IPS-15b (cell line): Measurements from ENCODE around the gene AKR7A3.
A peak's percentile ranks its signal among the peaks of the same experiment; 100 is the strongest.
"Not testable (repeated sequence)": the region's sequence is repeated elsewhere in the genome, so short reads cannot be mapped to it uniquely, and the experiment has no call there.

Source experiments
- H3K27me3 ChIP-seq: one replicate; pipeline ENCODE4 v1.6.1; 2013; ENCODE audit warnings: low read length; ENCODE audit not compliant: control insufficient read depth, insufficient read depth
- H3K36me3 ChIP-seq: one replicate; pipeline ENCODE4 v1.6.1; 2013; ENCODE audit warnings: low read length; ENCODE audit not compliant: control insufficient read depth, insufficient read depth
- H3K4me1 ChIP-seq: one replicate; pipeline ENCODE4 v1.6.1; 2013; ENCODE audit warnings: mild to moderate bottlenecking, low read length; ENCODE audit not compliant: control insufficient read depth, insufficient read depth
- H3K4me3 ChIP-seq: one replicate; pipeline ENCODE4 v1.5.1; 2013; ENCODE audit warnings: low read depth, low read length
- H3K9ac ChIP-seq: one replicate; pipeline ENCODE4 v1.6.1; 2013; ENCODE audit warnings: low read depth, mild to moderate bottlenecking, low read length
- H3K9me3 ChIP-seq: one replicate; pipeline ENCODE4 v1.6.1; 2013; ENCODE audit warnings: mild to moderate bottlenecking, low read length; ENCODE audit not compliant: control insufficient read depth, insufficient read depth

Gene AKR7A3

DNA sequence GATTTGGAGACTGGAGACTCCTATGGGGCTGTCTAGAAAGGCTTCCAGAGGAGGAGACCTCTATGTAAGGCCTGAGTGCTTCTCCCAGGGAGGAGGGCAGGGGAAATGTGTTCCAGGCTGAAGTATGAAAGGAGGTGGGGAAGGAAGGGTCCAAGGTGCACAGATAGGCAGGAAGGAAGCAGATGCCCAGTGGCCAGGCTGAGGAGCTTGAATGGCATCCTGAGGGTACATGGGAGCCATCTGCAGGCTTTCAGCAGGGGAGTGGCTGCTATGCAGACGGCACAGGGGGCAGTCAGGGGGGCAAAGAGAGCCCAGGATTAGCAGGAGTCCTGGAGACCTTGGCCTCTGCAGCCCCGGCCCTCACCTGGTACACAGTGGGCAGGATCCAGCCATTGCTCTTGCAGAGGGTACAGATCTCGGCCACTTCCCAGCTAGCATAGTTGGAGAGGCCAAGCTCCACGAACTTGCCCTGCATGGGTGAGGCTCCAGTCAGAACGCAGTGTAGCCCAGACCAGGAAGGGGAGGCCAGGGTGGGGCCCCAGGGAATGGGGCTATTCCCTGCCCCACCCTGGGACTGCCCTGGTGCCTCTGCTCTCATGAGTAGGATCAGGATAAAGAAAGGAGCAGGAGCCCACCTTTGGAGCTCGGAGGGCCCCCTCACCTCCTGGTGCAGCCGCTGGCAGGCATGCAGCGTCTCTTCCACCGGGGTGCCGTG is 19.4 kb upstream of the AKR7A3 start:
- no peak overlapping the region for H3K4me3 ChIP-seq
- peaks cover 24% of the 10 kb centered on the region for H3K36me3 ChIP-seq
- no peak overlapping the region for H3K9ac ChIP-seq
- H3K4me1 ChIP-seq = no peaks in the 10 kb centered on the region
- peaks cover 10% of the 10 kb centered on the region for H3K27me3 ChIP-seq
- no peaks in the 10 kb centered on the region for H3K9me3 ChIP-seq

- no peaks in the 10 kb centered on the region for H3K9me3 ChIP-seq
- no peaks in the 10 kb centered on the region for H3K4me1 ChIP-seq
- H3K36me3 ChIP-seq = peaks cover 24% of the 10 kb centered on the region
- peaks cover 10% of the 10 kb centered on the region for H3K27me3 ChIP-seq
- H3K4me3 ChIP-seq = no peak overlapping the region
- H3K9ac ChIP-seq = no peak overlapping the region
Observed at GRCh38 chr1:19306941-19307340, 18.4 kb upstream of the AKR7A3 start.

DNA sequence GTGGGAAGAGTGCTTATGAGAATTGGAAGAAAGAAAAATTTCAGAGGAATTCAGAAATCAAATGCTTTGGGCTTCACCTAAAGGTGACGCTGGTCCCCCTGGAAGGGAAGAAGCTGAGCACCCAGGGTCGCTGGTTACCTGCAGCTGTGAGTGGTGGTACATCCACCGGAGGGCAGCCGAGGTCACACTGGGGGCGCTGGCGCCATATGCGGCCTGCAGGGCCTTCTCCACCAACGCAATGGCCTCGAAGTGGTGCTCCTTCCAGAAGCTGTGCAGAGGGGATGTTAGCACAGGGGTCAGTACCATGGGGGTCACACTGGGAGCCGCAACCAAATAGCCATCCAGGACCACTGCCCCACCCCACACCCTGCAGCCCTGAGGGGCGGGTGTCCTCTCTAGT is 17.3 kb upstream of the AKR7A3 start:
- H3K27me3 ChIP-seq = peaks cover 3% of the 10 kb centered on the region
- H3K4me3 ChIP-seq = no peak overlapping the region
- no peaks in the 10 kb centered on the region for H3K9me3 ChIP-seq
- H3K9ac ChIP-seq = no peak overlapping the region
- peaks cover 24% of the 10 kb centered on the region for H3K36me3 ChIP-seq
- H3K4me1 ChIP-seq = no peaks in the 10 kb centered on the region

DNA sequence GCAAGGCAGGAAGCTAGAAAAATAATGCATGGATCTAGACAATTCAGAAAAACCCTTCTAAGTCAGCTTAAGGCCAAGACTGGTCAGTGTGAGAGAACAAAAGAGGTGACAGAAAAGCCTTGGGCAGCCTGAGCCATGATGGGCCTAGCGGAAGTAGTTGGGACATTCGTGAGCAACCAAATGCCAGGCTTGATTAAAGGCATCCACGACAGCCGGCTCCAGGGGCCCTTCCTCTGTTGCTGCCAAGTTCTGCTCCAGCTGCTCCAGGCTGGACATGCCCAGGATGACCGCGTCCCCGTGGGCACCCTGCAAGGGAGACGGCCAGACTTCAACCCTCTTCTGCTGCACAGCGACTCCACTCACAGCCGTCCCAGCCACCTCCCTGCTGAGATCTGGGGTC is 15.5 kb upstream of the AKR7A3 start:
- H3K9ac ChIP-seq = not testable (repeated sequence)

DNA sequence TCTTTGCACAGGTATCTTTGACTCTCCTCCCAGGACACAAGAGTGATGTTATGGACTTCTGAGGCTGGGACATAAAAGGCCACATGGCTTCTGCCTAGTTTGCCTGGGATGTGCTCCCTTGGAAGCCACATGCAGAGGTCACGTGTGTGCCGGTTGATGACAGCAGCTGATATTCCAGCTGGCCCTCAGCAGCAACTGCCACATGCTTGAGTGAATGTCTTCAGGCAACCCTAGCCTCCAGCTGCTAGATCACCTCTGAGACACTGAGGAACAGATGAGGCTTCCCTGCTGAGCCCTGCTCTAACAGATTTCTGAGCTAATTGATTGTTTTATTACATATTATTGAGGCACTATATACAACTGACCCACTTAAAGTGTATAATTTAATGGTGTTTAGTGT is 11.6 kb upstream of the AKR7A3 start:
- Histone ChIP-seq H3K4me3 (no peak overlapping the region), H3K27me3 (no peaks in the 10 kb centered on the region), H3K9ac (no peak overlapping the region), H3K9me3 (peaks cover 2% of the 10 kb centered on the region), H3K36me3 (peaks cover 9% of the 10 kb centered on the region), H3K4me1 (no peaks in the 10 kb centered on the region)

More for the DNA sequence above, 15.5 kb upstream of the AKR7A3 start:
- not testable (repeated sequence) for H3K27me3 ChIP-seq, H3K9me3 ChIP-seq, H3K4me1 ChIP-seq, H3K4me3 ChIP-seq
- peaks cover 24% of the 10 kb centered on the region for H3K36me3 ChIP-seq

GRCh38 chr1:19294638-19295037 is 6.1 kb upstream of the AKR7A3 start:
- Histone ChIP-seq H3K4me1 (no peaks in the 10 kb centered on the region), H3K9me3 (peaks cover 13% of the 10 kb centered on the region), H3K4me3 (no peak overlapping the region)

DNA sequence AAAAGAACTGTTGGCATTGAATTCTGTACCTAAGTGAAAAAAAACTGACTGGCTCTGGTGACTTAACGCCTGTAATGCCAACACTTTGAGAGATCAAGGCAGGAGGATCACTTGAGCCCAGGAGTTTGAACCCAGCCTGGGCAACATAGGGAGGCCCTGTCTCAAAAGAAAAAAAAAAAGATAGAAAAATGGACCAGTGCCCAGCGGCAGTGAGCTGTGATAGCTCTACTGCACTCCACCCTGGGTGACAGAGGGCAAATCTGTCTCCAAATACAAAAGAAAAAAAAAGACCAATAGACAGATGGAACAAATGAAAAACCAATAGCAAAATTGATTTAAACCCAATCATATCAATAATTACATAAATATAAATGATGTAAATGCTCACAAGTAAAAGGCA is 674 bp upstream of the AKR7A3 start:
- Histone ChIP-seq H3K9me3 (peaks cover 2% of the 10 kb centered on the region), H3K4me3 (peak overlapping the region; percentile 40), H3K36me3 (no peaks in the 10 kb centered on the region), H3K27me3 (peaks cover 26% of the 10 kb centered on the region), H3K9ac (no peak overlapping the region), H3K4me1 (no peaks in the 10 kb centered on the region)

More at GRCh38 chr1:19294638-19295037, 6.1 kb upstream of the AKR7A3 start:
- no peak overlapping the region for H3K9ac ChIP-seq
- no peaks in the 10 kb centered on the region for H3K36me3 ChIP-seq
- H3K27me3 ChIP-seq = peaks cover 8% of the 10 kb centered on the region

GRCh38 chr1:19287436-19288185 is 959 bp downstream of the AKR7A3 start:
- Histone ChIP-seq H3K9ac (no peak overlapping the region), H3K27me3 (peaks cover 26% of the 10 kb centered on the region), H3K4me1 (no peaks in the 10 kb centered on the region), H3K9me3 (no peaks in the 10 kb centered on the region), H3K36me3 (no peaks in the 10 kb centered on the region), H3K4me3 (no peak overlapping the region)

DNA sequence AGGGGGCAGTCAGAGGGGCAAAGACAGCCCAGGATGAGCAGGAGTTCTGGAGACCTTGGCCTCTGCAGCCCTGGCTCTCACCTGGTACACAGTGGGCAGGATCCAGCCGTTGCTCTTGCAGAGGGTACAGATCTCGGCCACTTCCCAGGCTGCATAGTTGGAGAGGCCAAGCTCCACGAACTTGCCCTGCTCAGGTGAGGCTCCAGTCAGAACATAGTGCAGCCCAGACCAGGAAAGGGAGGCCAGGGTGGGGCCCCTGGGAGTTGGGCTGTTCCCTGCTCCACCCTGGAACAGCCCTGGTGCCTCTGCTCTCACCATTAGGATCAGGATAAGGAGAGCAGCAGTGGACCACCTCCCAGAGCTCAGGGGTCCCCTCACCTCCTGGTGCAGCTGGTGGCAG is 2.8 kb downstream of the AKR7A3 start:
- peaks cover 26% of the 10 kb centered on the region for H3K27me3 ChIP-seq
- not testable (repeated sequence) for H3K36me3 ChIP-seq, H3K9ac ChIP-seq, H3K4me1 ChIP-seq, H3K4me3 ChIP-seq, H3K9me3 ChIP-seq

DNA sequence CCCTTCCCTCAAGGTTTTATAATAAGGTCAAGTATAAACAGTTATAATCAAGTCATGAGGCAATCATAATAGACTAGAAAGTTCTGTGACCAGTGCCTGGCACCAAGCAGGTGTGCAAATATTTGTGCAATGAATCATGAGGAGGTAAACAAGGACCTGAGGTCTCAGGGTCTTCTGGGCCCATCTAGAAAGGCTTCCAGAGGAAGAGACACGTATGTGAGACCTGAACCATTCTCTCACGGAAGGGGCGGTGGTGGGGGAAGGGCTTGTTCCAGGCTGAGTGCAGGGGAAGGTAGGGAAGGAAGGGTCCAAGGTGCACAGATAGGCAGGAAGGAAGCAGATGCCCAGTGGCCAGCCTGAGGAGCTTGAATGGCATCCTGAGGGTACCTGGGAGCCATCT is 3.2 kb downstream of the AKR7A3 start:
- not testable (repeated sequence) for H3K4me3 ChIP-seq, H3K9me3 ChIP-seq, H3K4me1 ChIP-seq, H3K36me3 ChIP-seq, H3K9ac ChIP-seq
- H3K27me3 ChIP-seq = peaks cover 25% of the 10 kb centered on the region

GRCh38 chr1:19284881-19285280 is 3.7 kb downstream of the AKR7A3 start:
- peaks cover 21% of the 10 kb centered on the region for H3K27me3 ChIP-seq
- H3K4me1 ChIP-seq = no peaks in the 10 kb centered on the region
- H3K4me3 ChIP-seq = no peak overlapping the region
- no peak overlapping the region for H3K9ac ChIP-seq
- no peaks in the 10 kb centered on the region for H3K9me3 ChIP-seq
- no peaks in the 10 kb centered on the region for H3K36me3 ChIP-seq

DNA sequence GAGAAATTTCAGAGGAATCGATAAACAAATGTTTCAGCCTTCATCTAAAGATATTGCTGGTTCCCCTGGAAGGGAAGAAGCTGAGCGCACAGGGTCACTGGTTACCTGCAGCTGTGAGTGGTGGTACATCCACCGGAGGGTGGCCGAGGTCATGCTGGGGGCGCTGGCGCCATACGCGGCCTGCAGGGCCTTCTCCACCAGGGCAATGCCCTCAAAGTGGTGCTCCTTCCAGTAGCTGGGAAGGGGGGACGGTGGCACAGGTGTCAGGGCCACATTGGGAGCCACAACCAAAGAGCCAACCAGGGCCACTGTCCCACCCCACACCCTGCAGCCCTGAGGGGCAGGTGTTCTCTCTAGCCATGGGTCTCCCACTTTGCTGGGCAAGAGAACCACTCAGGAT is 4.7 kb downstream of the AKR7A3 start:
- no peaks in the 10 kb centered on the region for H3K36me3 ChIP-seq
- no peaks in the 10 kb centered on the region for H3K9me3 ChIP-seq
- H3K4me1 ChIP-seq = no peaks in the 10 kb centered on the region
- H3K27me3 ChIP-seq = peaks cover 11% of the 10 kb centered on the region
- H3K4me3 ChIP-seq = no peak overlapping the region
- H3K9ac ChIP-seq = no peak overlapping the region
